ENCODE measurements around the gene TSPAN3. TPM values are rescaled to one million over a fixed set of nuclear protein-coding genes. Genes with fewer than 3 reads are reported as not detected.

Gene TSPAN3
- total RNA-seq, 4 donors from 2014 or later = 229 to 361 (median 341) TPM

- intact Hi-C loops (cut with DNase I; ENCODE audit: low total_unique reads) (loop anchor here (2.0 to 10.0 kb wide), 2 partner anchors 60 to 610 kb away; partner anchors contain the start of gene LINGO1), in situ Hi-C loops (cut with MboI; ENCODE audit: low sequenced_read_pairs in 4 of 4) (loop anchor here in 2 of 4 donors (10.0 kb wide), 2 partner anchors 80 to 520 kb away; no protein-coding TSS in a partner anchor)
- Histone ChIP-seq H3K4me3 (no peak overlapping the region), H3K9me3 (no peaks in the 10 kb centered on the region), H3K4me1 (peaks cover 0 to 10% of the 10 kb centered on the region in 2 donors), H3K27ac (no peak overlapping the region), H3K27me3 (no peaks in the 10 kb centered on the region), H3K36me3 (no peaks in the 10 kb centered on the region)
- ATAC-seq (no peak), DNase-seq (peak in 1 of 2 donors; percentile 13)
- no peak for TF ChIP-seq CTCF (IDR thresholded peaks at IDR 0.05 in 4 of 5, conservative IDR thresholded peaks at IDR 0.05 in 1 of 5)
- no peak for TF ChIP-seq POLR2A (IDR thresholded peaks at IDR 0.05)
Measured at GRCh38 chr15:77025083-77025901, 45.6 kb downstream of the TSPAN3 start.

- ATAC-seq (peak; percentile 58 to 72), DNase-seq (peak in 1 of 2 donors; percentile 56)
- H3K36me3 ChIP-seq = no peaks in the 10 kb centered on the region
- peaks cover 0 to 10% of the 10 kb centered on the region in 2 donors for H3K4me1 ChIP-seq
- no peaks in the 10 kb centered on the region for H3K27me3 ChIP-seq
- H3K27ac ChIP-seq = no peak overlapping the region
- in situ Hi-C loops (cut with MboI; ENCODE audit: low sequenced_read_pairs in 4 of 4) = loop anchor here in 2 of 4 donors (10.0 kb wide), 2 partner anchors 80 to 520 kb away; no protein-coding TSS in a partner anchor
- no peaks in the 10 kb centered on the region for H3K9me3 ChIP-seq
- no peak overlapping the region for H3K4me3 ChIP-seq
- intact Hi-C loops (cut with DNase I; ENCODE audit: low total_unique reads) = loop anchor here (1.0 to 10.0 kb wide), 4 partner anchors 60 to 610 kb away; partner anchors contain the start of gene LINGO1
- TF ChIP-seq POLR2A (IDR thresholded peaks at IDR 0.05) = no peak
- peak; percentile 86 to 98 (median 95) for TF ChIP-seq CTCF (IDR thresholded peaks at IDR 0.05 in 4 of 5, conservative IDR thresholded peaks at IDR 0.05 in 1 of 5)
Measured at GRCh38 chr15:77024273-77025082, 46.4 kb downstream of the TSPAN3 start.

GRCh38 chr15:77023576-77024272 is 47.2 kb downstream of the TSPAN3 start:
- in situ Hi-C loops (cut with MboI; ENCODE audit: low sequenced_read_pairs in 4 of 4) (loop anchor here in 2 of 4 donors (10.0 kb wide), 2 partner anchors 81 to 521 kb away; no protein-coding TSS in a partner anchor), intact Hi-C loops (cut with DNase I; ENCODE audit: low total_unique reads) (loop anchor here (1.0 to 10.0 kb wide), 4 partner anchors 61 to 611 kb away; partner anchors contain the start of gene LINGO1)
- Histone ChIP-seq H3K27me3 (no peaks in the 10 kb centered on the region), H3K27ac (no peak overlapping the region), H3K4me3 (no peak overlapping the region), H3K9me3 (no peaks in the 10 kb centered on the region), H3K4me1 (peaks cover 0 to 10% of the 10 kb centered on the region in 2 donors), H3K36me3 (no peaks in the 10 kb centered on the region)
- ATAC-seq (peak; percentile 4 to 12), DNase-seq (peak in 1 of 2 donors; percentile 12)
- TF ChIP-seq CTCF (IDR thresholded peaks at IDR 0.05 in 4 of 5, conservative IDR thresholded peaks at IDR 0.05 in 1 of 5) (no peak), POLR2A (IDR thresholded peaks at IDR 0.05) (no peak)

All from gastrocnemius medialis (tissue), 4 donors.